ENCODE data around the gene CHMP3. TPM values are rescaled to one million over a fixed set of nuclear protein-coding genes. Genes with fewer than 3 reads are reported as not detected.

CHMP3 gene
- total and polyA plus RNA-seq, 8 donors, result 25.7 to 87.6 (median 70.9) TPM

DNA sequence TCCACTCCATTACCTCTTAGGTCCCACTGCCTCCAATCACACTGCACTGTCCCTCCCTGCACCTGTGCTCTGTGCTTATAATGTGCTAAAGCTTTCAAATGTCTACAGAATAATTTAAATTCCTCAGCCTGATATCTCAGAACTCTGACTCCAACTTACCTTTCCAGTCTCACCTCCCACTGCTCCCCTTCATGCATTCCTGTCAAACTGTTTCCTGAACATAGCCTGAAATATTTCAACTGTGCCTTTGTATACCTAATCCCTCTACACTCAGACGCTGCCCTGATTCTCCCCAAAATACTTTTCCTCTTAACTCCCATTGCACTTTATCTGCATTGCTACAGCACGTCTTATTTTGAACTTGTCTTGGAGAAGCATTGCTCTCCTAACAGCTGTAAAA lies 40.5 kb downstream of the CHMP3 start:
- Histone ChIP-seq H3K27ac (no peak overlapping the region), H3K27me3 (no peaks in the 10 kb centered on the region), H3K36me3 (peaks cover 0 to 9% (median 0%) of the 10 kb centered on the region in 3 donors), H3K9me3 (no peaks in the 10 kb centered on the region), H3K4me3 (no peak overlapping the region), H3K4me1 (peaks cover 0 to 6% (median 0%) of the 10 kb centered on the region in 3 donors)
- 65 to 71% methylated on average over 2 of the region's 2 CpGs for WGBS, 2 donors
- peak in 1 of 4 donors; percentile 9 for ATAC-seq
- no peak for FAIRE-seq
- intact Hi-C loops (cut with DNase I), result no loop called here
- no peak for DNase-seq
- TF ChIP-seq, protein P1, sequence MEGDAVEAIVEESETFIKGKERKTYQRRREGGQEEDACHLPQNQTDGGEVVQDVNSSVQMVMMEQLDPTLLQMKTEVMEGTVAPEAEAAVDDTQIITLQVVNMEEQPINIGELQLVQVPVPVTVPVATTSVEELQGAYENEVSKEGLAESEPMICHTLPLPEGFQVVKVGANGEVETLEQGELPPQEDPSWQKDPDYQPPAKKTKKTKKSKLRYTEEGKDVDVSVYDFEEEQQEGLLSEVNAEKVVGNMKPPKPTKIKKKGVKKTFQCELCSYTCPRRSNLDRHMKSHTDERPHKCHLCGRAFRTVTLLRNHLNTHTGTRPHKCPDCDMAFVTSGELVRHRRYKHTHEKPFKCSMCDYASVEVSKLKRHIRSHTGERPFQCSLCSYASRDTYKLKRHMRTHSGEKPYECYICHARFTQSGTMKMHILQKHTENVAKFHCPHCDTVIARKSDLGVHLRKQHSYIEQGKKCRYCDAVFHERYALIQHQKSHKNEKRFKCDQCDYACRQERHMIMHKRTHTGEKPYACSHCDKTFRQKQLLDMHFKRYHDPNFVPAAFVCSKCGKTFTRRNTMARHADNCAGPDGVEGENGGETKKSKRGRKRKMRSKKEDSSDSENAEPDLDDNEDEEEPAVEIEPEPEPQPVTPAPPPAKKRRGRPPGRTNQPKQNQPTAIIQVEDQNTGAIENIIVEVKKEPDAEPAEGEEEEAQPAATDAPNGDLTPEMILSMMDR (IDR thresholded peaks at IDR 0.05), result no peak

DNA sequence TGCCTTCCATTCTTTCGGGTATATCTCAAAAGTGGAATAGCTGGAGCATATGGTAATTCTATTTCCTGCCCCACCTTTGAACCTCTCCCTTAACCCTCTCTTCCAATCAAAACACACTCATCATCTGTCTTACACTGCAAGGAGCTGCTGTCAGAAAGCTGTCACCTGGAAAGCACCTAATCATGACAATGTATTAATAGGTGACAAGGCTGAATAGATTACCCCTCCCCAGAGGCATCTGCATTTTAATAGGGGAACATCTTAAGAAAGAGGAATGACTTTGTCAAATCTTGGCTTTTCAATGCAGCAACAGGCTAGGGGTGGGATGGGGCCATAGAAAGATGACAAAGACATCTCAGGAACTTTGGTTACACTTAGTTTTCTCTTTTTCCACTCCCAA lies 41.3 kb downstream of the CHMP3 start:
- Histone ChIP-seq H3K4me3 (no peak overlapping the region), H3K27ac (no peak overlapping the region), H3K27me3 (no peaks in the 10 kb centered on the region), H3K9me3 (no peaks in the 10 kb centered on the region), H3K4me1 (peaks cover 0 to 6% (median 0%) of the 10 kb centered on the region in 3 donors), H3K36me3 (peaks cover 0 to 5% (median 0%) of the 10 kb centered on the region in 3 donors)
- TF ChIP-seq, protein P1 (IDR thresholded peaks at IDR 0.05), result no peak
- FAIRE-seq, result no peak
- DNase-seq, result no peak
- no peak for ATAC-seq
- intact Hi-C loops (cut with DNase I), result no loop called here
- WGBS, 2 donors, result 94% methylated on average over 1 of the region's 1 CpG

DNA sequence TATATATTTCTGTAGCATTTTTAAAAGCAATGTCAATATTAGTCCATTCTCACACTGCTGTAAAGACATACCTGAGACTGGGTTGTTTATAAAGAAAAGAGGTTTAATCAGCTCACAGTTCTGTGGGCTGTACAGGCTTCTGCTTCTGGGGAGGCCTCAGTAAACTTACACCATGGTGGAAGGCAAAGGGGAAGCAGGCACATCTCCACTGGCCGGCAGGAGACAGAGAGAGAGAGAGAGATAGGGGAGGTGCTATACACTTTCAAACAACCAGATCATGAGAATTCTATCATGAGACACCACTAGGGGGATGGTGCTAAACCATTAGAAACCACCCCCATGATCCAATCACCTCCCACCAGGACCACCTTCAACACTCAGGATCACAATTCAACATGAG lies 43.1 kb downstream of the CHMP3 start:
- ATAC-seq, result no peak
- TF ChIP-seq, protein P1 (IDR thresholded peaks at IDR 0.05), result no peak
- H3K4me3 ChIP-seq, result no peak overlapping the region
- H3K36me3 ChIP-seq, result no peaks in the 10 kb centered on the region
- no peak overlapping the region for H3K27ac ChIP-seq
- no peak for FAIRE-seq
- no peaks in the 10 kb centered on the region for H3K9me3 ChIP-seq
- 97 to 100% methylated on average over 1 of the region's 1 CpG for WGBS, 2 donors
- no peak for DNase-seq
- intact Hi-C loops (cut with DNase I), result no loop called here
- H3K27me3 ChIP-seq, result no peaks in the 10 kb centered on the region
- H3K4me1 ChIP-seq, result peaks cover 0 to 5% (median 0%) of the 10 kb centered on the region in 3 donors

GRCh38 chr2:86519349-86519748 lies 43.9 kb downstream of the CHMP3 start:
- peak; percentile 17 for FAIRE-seq

DNA sequence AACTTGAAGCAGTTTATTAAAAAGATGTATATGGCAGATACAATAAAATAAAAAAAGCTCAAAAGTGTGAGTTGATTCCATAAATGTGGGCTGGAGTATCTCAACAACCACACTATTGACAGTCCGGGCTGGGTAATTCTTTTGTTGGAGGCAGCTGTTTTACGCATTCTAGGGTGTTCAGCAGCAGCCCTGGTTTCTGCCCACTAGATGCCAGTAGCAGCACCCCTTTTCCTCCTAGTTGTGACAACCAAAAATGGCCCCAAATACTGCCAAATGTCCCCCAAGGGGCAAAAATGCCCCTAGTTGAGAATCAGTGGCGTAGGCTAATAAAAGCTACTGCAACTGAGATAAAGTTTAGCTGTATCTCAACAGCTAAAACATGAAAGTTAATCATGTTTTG lies 44.8 kb downstream of the CHMP3 start:
- H3K27me3 ChIP-seq, result no peaks in the 10 kb centered on the region
- intact Hi-C loops (cut with DNase I), result no loop called here
- TF ChIP-seq, protein P1 (IDR thresholded peaks at IDR 0.05), result peak in 1 of 4 donors; percentile 10
- DNase-seq (no peak), FAIRE-seq (no peak), ATAC-seq (peak; percentile 63 to 81 (median 70))
- no peak overlapping the region for H3K4me3 ChIP-seq
- H3K36me3 ChIP-seq, result no peaks in the 10 kb centered on the region
- 61 to 70% methylated on average over 3 of the region's 3 CpGs for WGBS, 2 donors
- H3K27ac ChIP-seq, result no peak overlapping the region
- no peaks in the 10 kb centered on the region for H3K4me1 ChIP-seq
- H3K9me3 ChIP-seq, result no peaks in the 10 kb centered on the region

More at GRCh38 chr2:86519349-86519748, 43.9 kb downstream of the CHMP3 start:
- Histone ChIP-seq H3K4me3 (no peak overlapping the region), H3K9me3 (no peaks in the 10 kb centered on the region), H3K4me1 (no peaks in the 10 kb centered on the region), H3K36me3 (no peaks in the 10 kb centered on the region), H3K27me3 (no peaks in the 10 kb centered on the region), H3K27ac (no peak overlapping the region)
- DNase-seq (no peak), ATAC-seq (no peak)
- TF ChIP-seq, protein P1 (IDR thresholded peaks at IDR 0.05), result no peak
- intact Hi-C loops (cut with DNase I), result no loop called here
- WGBS, 2 donors, result 98 to 100% methylated on average over 1 of the region's 1 CpG
